Posterior cingulate gyrus (tissue), 11 donors: Measurements from ENCODE around the gene COMMD4.
"Not testable (repeated sequence)": the region's sequence is repeated elsewhere in the genome, so short reads cannot be mapped to it uniquely, and the experiment has no call there.

Experiments
- DNase-seq, 10 donors: peaks; one replicate each; pipeline versions ENCODE4 v3.0.0 to v3.0.0-alpha.2; 2020 to 2021; ENCODE audit warnings: mixed read lengths in 3 of 10
- intact Hi-C: fragments of 100-400 bp; cut with DNase I; formaldehyde crosslinking; loops from one replicate; pipeline ENCODE4 v1.15.1; 2023

Gene COMMD4

GRCh38 chr15:75335705-75336355, at the start of gene COMMD4:
Gene COMMD4 (plus strand): TSS chr15:75336063. CDS start chr15:75336090, 27 bp downstream.
- intact Hi-C loops = loop anchor here (1.0 kb wide), 1 partner anchor 11 kb away; the partner anchor contains the start of gene NEIL1
- DNase-seq = peak; percentile 93 to 99 (median 96)

GRCh38 chr15:75293660-75294059, 42.2 kb upstream of the COMMD4 start:
- DNase-seq = peak in 1 of 10 donors; percentile 55
- intact Hi-C loops = not testable (repeated sequence)

GRCh38 chr15:75298541-75299310, 37.1 kb upstream of the COMMD4 start:
- intact Hi-C loops = not testable (repeated sequence)
- peak in 1 of 10 donors; percentile 43 for DNase-seq

GRCh38 chr15:75299311-75299688, 36.6 kb upstream of the COMMD4 start:
- peak in 7 of 10 donors; percentile 21 to 88 (median 43) for DNase-seq

GRCh38 chr15:75300026-75300425, 35.8 kb upstream of the COMMD4 start:
- intact Hi-C loops = loop anchor here (10.0 kb wide), 1 partner anchor 55 kb away; no protein-coding TSS in a partner anchor
- DNase-seq = peak in 1 of 10 donors; percentile 48

More at GRCh38 chr15:75299311-75299688, 36.6 kb upstream of the COMMD4 start:
- intact Hi-C loops = not testable (repeated sequence)

GRCh38 chr15:75302318-75302717, 33.5 kb upstream of the COMMD4 start:
- peak in 1 of 10 donors; percentile 49 for DNase-seq
- intact Hi-C loops = loop anchor here (10.0 kb wide), 1 partner anchor 58 kb away; no protein-coding TSS in a partner anchor

GRCh38 chr15:75302753-75303152, 33.1 kb upstream of the COMMD4 start:
- DNase-seq = peak in 1 of 10 donors; percentile 21
- intact Hi-C loops = loop anchor here (10.0 kb wide), 1 partner anchor 58 kb away; no protein-coding TSS in a partner anchor

GRCh38 chr15:75306188-75306587, 29.7 kb upstream of the COMMD4 start:
- DNase-seq = no peak
- intact Hi-C loops = loop anchor here (10.0 kb wide), 1 partner anchor 61 kb away; no protein-coding TSS in a partner anchor

GRCh38 chr15:75307778-75308390, 28.0 kb upstream of the COMMD4 start:
- DNase-seq = peak in 4 of 10 donors; percentile 15 to 79 (median 52)
- intact Hi-C loops = loop anchor here (10.0 kb wide), 1 partner anchor 63 kb away; no protein-coding TSS in a partner anchor

- intact Hi-C loops = loop anchor here (10.0 kb wide), 1 partner anchor 65 kb away; no protein-coding TSS in a partner anchor
- no peak for DNase-seq
Observed at GRCh38 chr15:75309711-75310110, 26.2 kb upstream of the COMMD4 start.

- intact Hi-C loops, DNase-seq: not testable (repeated sequence)
Observed at GRCh38 chr15:75312548-75312947, 23.3 kb upstream of the COMMD4 start.

- peak in 1 of 10 donors; percentile 43 for DNase-seq
- intact Hi-C loops = no loop called here
Observed at GRCh38 chr15:75313116-75313845, 22.6 kb upstream of the COMMD4 start.

GRCh38 chr15:75314552-75315290, 21.1 kb upstream of the COMMD4 start:
- DNase-seq = no peak
- intact Hi-C loops = no loop called here

GRCh38 chr15:75319231-75319897, 16.5 kb upstream of the COMMD4 start:
- intact Hi-C loops, DNase-seq: not testable (repeated sequence)

- intact Hi-C loops = no loop called here
- no peak for DNase-seq
Observed at GRCh38 chr15:75321711-75322110, 14.2 kb upstream of the COMMD4 start.

- intact Hi-C loops = no loop called here
- DNase-seq = no peak
Observed at GRCh38 chr15:75325922-75326321, 9.9 kb upstream of the COMMD4 start.

GRCh38 chr15:75327005-75327404, 8.9 kb upstream of the COMMD4 start:
- intact Hi-C loops = no loop called here
- DNase-seq = peak in 2 of 10 donors; percentile 59 to 70

GRCh38 chr15:75327491-75327890, 8.4 kb upstream of the COMMD4 start:
- intact Hi-C loops = no loop called here
- DNase-seq = peak in 1 of 10 donors; percentile 55
